Retina (tissue), 1 donor: Measurements from ENCODE around the gene ARHGAP5.
A peak's percentile ranks its signal among the peaks of the same experiment; 100 is the strongest.

Source experiments
- DNase-seq: peaks from one replicate; pipeline ENCODE4 v3.0.0-alpha.2; 2016

Gene ARHGAP5

GRCh38 chr14:32075672-32076277, 1.3 kb upstream of the ARHGAP5 start:
- DNase-seq = no peak

- DNase-seq = peak; percentile 93
Measured at GRCh38 chr14:32076278-32077080, 625 bp upstream of the ARHGAP5 start.

- no peak for DNase-seq
Measured at GRCh38 chr14:32078023-32078857, 1.1 kb downstream of the ARHGAP5 start.

GRCh38 chr14:32078858-32079216, 1.7 kb downstream of the ARHGAP5 start:
- no peak for DNase-seq

GRCh38 chr14:32079264-32079663, 2.2 kb downstream of the ARHGAP5 start:
- DNase-seq = no peak

- no peak for DNase-seq
Measured at GRCh38 chr14:32080001-32080510, 3.0 kb downstream of the ARHGAP5 start.

GRCh38 chr14:32081901-32082300, 4.8 kb downstream of the ARHGAP5 start:
- DNase-seq = no peak

GRCh38 chr14:32083315-32083624, 6.2 kb downstream of the ARHGAP5 start:
- DNase-seq = no peak

- DNase-seq = no peak
Measured at GRCh38 chr14:32083789-32084188, 6.7 kb downstream of the ARHGAP5 start.

GRCh38 chr14:32085182-32085844, 8.2 kb downstream of the ARHGAP5 start:
- DNase-seq = no peak

- DNase-seq = no peak
Measured at GRCh38 chr14:32085845-32086383, 8.8 kb downstream of the ARHGAP5 start.

GRCh38 chr14:32087173-32087861, 10.2 kb downstream of the ARHGAP5 start:
- DNase-seq = no peak

GRCh38 chr14:32087907-32088306, 10.8 kb downstream of the ARHGAP5 start:
- no peak for DNase-seq

GRCh38 chr14:32090686-32091085, 13.6 kb downstream of the ARHGAP5 start:
- DNase-seq = no peak

- no peak for DNase-seq
Measured at GRCh38 chr14:32099473-32099872, 22.4 kb downstream of the ARHGAP5 start.

GRCh38 chr14:32100175-32100574, 23.1 kb downstream of the ARHGAP5 start:
- no peak for DNase-seq

- DNase-seq = no peak
Measured at GRCh38 chr14:32102152-32102787, 25.2 kb downstream of the ARHGAP5 start.

GRCh38 chr14:32102968-32103367, 25.9 kb downstream of the ARHGAP5 start:
- DNase-seq = no peak

- DNase-seq = no peak
Measured at GRCh38 chr14:32104308-32104707, 27.2 kb downstream of the ARHGAP5 start.

- DNase-seq = no peak
Measured at GRCh38 chr14:32104803-32105202, 27.7 kb downstream of the ARHGAP5 start.

GRCh38 chr14:32109676-32110547, 32.8 kb downstream of the ARHGAP5 start:
- no peak for DNase-seq
